GM18868 (cell line): ENCODE measurements around the gene NPHS1.

ENCODE experiments used
- ATAC-seq: cut with Tn5 transposase; IDR thresholded peaks from one replicate; pipeline ENCODE4 v1.9.1; 2021; ENCODE audit warnings: mild to moderate bottlenecking, moderate library complexity; ENCODE audit not compliant: unreplicated experiment

Gene NPHS1

DNA sequence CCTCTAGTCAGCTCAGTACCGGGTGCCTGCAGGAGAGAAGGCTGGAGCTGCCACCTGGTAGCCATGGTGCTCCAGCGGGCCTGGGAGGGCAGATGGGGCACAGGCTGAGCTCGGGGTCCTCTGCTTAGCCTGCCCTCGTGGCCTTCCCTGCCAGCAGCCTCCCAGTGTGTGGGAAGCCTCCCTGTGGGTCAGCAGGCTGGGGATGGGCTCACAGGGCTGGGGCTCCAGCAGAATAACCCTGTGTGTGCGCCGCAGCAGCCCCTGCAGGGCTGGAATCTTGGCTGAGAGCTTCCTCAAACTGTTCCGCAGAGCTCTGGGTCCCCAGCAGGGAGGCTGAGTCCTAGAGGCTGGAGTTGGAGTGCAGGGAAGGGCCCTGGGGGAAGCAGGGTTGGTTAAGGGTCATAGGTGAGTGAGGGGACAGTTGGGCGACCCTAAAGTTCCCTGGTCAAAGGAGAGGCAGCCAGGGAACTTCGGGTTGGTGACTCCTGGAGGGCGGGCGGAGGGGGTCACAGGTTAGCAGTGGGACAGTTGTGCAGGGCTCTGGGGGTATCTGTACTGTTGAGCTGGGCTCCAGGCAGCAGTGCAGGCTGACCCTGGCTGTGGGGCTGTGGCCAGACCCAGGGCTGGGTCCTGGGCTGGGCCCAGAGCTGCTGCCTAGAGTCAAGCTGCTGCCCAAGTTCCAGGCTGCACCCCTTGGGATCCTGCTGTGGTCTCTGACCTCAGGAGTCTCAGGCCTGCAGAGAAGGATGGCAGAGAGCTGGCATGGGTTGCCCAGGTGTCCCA, 62.9 kb downstream of the NPHS1 start:
- no peak for ATAC-seq

DNA sequence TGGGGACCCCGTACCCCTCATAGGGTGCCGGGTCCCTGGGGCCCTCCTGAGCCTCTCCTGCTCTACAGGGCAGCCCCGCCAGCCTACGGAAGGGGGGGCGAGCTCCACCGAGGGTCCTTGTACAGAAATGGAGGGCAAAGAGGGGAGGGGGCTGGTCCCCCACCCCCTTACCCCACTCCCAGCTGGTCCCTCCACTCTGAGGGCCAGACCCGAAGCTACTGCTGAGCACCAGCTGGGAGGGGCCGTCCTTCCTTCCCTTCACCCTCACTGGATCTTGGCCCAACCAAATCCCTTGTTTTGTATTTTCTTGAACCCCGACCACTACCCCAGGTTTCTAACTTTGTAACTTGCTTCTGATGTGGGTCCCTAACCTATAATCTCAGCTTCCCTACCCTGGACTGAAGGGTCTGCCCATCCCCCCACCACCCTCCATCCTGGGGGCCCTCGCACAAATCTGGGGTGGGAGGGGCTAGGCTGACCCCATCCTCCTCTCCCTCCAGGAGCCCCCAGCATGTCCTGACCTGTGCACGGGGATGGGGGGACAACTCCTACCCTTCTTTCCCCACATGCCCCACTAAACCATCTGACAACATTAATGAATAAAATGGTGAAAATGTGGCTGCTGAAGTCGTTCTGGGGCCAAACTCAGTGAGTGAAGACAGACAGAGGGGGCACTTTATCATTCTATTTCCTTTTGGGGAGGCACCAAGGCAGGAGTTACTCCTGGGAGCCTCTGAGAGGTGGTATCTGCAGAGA, 63.9 kb downstream of the NPHS1 start:
- ATAC-seq = no peak

DNA sequence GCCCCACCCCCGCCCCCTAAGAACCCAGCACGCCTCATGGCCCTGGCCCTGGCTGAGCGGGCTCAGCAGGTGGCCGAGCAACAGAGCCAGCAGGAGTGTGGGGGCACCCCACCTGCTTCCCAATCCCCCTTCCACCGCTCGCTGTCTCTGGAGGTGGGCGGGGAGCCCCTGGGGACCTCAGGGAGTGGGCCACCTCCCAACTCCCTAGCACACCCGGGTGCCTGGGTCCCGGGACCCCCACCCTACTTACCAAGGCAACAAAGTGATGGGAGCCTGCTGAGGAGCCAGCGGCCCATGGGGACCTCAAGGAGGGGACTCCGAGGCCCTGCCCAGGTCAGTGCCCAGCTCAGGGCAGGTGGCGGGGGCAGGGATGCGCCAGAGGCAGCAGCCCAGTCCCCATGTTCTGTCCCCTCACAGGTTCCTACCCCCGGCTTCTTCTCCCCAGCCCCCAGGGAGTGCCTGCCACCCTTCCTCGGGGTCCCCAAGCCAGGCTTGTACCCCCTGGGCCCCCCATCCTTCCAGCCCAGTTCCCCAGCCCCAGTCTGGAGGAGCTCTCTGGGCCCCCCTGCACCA, 65.0 kb downstream of the NPHS1 start:
- no peak for ATAC-seq

DNA sequence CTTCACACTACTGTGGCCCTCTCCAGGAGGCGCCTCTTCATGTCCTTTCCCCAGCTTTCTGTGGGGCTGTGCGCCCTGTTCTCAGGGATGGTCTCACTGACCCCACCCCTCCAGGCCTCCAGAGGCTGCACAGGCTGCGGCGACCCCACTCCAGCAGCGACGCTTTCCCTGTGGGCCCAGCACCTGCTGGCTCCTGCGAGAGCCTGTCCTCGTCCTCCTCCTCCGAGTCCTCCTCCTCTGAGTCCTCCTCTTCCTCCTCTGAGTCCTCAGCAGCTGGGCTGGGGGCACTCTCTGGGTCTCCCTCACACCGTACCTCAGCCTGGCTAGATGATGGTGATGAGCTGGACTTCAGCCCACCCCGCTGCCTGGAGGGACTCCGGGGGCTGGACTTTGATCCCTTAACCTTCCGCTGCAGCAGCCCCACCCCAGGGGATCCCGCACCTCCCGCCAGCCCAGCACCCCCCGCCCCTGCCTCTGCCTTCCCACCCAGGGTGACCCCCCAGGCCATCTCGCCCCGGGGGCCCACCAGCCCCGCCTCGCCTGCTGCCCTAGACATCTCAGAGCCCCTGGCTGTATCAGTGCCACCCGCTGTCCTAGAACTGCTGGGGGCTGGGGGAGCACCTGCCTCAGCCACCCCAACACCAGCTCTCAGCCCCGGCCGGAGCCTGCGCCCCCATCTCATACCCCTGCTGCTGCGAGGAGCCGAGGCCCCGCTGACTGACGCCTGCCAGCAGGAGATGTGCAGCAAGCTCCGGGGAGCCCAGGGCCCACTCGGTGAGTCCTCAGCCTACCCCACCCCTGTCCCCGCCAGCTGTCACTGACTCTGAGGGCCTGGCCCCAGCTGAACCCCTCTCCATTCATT, 65.8 kb downstream of the NPHS1 start:
- no peak for ATAC-seq

DNA sequence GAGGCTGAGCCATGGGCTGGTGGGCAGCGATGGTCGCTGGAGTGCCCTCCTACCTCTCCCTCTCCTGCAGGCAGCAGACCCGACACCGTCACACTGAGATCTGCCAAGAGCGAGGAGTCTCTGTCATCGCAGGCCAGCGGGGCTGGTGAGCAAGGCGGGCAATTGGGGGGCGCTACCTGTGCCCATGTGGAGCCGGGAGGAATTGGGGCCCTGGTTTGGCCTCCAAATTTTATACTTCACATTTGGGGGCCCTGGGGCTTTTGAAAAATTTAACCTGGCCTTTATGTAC, 67.0 kb downstream of the NPHS1 start:
- ATAC-seq = no peak

DNA sequence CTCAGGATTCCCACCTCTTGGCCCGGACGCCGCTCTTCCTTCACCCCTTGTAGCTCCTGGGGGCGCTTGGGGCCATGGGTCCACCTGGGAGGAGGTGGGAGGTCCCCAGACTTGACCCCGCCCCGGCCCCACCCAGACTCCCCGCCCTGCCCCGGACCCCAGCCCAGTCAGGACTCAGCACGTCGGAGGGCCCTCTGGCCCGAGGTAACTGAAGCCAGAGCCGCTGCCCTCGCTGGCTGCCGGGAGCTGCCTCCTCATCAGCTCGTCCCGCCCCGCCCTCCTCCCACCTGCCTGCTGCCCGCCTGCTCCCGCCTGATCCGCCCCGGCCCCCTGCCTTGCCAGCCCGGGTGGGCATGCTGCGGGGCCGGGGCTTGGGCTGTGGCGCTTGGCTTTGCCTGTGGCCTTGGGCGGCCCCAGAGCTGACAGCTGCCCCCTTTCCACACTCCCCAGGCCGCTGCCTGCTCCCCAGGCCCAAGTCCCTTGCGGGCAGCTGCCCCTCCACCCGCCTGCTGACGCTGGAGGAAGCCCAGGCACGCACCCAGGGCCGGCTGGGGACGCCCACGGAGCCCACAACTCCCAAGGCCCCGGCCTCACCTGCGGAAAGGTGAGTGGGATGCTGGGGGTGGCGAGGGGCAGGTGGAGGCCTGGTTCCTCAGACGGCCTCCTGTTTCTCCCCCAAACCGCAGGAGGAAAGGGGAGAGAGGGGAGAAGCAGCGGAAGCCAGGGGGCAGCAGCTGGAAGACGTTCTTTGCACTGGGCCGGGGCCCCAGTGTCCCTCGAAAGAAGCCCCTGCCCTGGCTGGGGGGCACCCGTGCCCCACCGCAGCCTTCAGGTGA, 67.6 kb downstream of the NPHS1 start:
- no peak for ATAC-seq

DNA sequence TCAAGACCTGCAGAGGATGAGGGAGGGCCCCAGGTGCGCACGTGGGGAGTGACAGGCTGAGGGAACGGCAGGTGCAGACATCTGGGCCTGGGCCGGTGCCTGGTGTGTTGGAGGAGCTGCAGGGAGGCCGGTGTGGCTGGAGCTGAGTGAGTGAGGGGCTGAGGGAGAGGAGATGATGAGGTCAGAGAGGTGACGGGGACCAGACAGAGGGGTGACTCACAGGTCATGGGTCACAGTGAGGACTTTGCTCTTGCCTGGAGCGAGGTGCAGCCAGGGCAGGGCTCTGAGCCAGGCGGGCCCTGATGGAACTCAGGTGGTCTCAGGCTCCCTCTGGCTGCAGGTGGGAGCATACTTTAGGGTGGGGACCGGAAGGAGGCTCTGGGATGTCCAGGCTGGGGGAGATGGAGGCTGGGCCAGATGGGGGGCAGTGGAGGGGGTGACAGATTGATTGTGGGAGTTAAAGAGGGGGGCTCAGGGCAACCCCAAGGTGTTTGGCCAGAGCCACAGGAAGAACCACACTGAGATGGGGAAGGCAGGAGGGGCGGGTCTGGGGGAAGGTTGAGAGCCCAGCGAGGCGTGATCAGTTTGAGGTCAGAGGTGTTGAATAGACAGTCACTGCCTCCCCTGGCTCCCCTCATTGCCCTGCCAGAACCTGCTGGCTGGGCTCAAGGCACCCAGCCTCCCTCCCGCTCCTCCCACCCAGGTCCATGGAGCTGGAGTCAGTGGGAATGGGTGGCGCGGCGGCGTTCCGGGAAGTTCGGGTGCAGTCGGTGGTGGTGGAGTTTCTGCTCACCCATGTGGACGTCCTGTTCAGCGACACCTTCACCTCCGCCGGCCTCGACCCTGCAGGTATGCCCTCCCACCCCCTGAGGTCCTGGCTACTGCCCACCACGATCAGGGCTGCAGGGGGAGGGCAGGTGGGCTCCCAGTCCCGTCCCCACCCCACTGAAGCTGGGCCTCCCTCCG, 68.6 kb downstream of the NPHS1 start:
- no peak for ATAC-seq

DNA sequence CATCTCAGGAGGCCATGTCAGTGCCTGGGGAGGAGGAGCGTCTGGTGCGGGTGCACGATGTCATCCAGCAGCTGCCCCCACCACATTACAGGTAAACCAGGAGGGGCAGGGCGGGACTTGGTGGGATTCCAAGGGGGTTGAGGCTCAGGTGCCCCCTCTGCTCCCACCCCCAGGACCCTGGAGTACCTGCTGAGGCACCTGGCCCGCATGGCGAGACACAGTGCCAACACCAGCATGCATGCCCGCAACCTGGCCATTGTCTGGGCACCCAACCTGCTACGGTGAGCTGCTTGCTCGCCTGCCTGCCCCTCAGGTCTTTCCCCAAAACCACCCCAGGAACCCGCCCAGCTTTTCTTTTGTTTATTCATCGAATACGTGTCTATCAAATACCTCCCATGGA, 69.7 kb downstream of the NPHS1 start:
- ATAC-seq = no peak

DNA sequence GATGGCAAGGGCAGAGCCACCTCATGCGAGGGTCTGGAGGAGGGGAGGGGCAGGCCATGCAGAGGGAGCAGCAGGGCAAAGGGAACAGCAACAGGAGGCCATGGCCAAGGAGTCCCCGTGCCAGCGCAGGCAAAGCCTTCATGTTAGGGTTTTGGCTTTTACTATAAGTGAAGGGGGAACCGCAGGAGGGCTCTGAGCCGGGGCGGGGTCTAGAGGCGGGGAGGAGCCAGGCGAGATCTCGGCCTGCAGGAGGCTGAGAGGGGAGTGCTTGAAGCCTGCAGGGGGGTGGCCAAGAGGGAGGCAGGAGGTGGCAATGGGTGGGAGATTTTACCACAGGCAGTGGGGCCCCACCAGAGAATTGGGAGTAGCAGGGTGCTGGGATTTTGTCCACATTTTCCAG, 70.7 kb downstream of the NPHS1 start:
- ATAC-seq = no peak

DNA sequence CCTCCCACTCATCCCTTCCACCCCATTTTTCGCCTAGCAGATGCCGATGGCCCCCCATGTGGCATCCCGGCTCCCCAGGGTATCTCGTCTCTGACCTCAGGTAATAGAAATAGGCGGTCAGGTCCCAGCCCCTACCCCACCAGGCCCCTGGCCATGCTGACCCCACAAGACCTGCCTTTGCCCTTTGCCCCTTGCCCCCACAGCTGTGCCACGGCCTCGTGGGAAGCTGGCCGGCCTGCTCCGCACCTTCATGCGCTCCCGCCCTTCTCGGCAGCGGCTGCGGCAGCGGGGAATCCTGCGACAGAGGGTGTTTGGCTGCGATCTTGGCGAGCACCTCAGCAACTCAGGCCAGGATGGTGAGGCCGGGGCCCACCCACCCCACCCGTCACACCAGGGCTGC, 71.6 kb downstream of the NPHS1 start:
- no peak for ATAC-seq

DNA sequence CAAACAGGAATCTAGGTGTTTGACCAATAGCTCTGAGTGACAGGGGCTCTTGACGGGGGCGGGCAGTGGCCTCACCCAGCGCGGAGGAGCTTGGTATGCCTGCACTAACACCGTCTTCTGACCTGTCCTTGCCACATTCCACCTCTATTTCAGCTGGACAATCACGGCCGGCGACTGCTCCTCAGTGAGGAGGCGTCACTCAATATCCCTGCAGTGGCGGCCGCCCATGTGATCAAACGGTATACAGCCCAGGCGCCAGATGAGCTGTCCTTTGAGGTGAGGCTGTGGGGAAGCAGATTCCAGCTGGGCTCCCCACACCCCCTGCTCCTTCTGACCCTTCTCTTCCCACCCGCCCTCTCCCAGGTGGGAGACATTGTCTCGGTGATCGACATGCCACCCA, 72.2 kb downstream of the NPHS1 start:
- ATAC-seq = no peak

DNA sequence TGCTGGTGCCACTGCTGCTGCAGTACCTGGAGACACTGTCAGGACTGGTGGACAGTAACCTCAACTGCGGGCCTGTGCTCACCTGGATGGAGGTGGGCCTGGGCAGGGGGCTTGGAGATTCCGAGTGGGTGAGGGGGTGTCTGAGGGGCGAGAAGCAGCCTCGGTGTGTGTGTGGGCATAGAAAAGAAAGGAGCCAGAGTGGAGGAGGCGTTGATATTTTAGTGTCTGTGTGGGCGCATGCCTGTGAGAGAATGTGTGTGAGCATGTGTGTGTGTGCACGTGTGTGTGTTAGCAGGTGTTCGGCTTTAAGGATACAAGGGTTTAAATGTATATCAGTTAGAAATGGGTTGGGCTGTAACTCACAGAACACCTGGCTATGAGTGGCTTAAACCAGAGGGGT, 73.3 kb downstream of the NPHS1 start:
- ATAC-seq = no peak

DNA sequence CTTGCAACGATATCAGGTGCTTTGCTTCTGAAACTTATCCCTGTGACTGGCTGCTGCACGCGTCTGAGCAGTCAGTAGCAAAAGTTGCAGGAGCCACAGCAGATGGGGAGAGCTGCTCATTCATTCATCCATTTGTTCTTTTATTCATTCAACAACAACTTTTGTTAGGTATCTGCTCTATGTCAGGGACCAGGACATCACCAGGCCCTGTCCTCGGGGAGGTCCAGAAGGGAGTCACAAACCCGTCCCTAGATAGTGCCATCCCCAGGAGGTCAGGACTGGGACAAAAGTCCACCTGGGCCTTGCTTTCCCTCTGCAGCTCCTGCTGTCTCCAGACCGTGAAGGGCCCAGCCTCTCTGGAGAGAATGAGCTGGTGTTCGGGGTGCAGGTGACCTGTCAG, 74.3 kb downstream of the NPHS1 start:
- ATAC-seq = no peak

DNA sequence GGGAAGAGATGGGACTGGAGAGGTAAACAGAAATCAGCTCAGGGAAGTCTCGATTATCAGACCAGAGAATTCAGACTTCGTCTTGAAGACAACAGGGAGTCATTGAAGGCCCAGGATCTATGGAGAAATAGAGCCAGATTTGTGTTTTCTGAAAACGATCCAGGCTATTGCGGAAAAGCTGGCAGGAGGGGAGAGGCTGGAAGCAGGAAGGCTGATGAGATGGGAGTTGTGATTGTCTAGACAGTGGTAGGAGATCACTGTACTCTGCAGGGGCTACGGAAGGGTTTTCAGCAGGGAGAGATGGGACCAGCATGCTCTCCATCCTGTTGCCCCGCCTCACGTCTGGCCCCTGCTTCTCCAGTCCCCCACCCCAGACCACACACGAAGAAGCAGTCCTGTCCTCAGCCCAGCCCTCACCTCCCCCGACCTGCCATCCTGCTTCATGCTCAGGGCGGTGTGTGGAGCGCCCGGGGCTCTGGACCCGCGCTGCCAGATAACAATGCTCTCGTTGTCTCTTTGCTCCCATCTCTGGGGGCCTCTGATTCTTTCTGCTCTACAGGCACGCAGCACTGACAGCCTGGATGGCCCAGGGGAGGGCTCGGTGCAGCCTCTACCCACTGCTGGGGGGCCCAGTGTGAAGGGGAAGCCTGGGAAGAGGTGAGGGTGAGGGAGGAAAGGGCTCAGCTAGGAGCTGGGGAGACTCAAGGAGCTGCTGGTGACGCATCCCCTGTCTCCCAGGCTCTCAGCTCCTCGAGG, 75.0 kb downstream of the NPHS1 start:
- ATAC-seq = no peak

DNA sequence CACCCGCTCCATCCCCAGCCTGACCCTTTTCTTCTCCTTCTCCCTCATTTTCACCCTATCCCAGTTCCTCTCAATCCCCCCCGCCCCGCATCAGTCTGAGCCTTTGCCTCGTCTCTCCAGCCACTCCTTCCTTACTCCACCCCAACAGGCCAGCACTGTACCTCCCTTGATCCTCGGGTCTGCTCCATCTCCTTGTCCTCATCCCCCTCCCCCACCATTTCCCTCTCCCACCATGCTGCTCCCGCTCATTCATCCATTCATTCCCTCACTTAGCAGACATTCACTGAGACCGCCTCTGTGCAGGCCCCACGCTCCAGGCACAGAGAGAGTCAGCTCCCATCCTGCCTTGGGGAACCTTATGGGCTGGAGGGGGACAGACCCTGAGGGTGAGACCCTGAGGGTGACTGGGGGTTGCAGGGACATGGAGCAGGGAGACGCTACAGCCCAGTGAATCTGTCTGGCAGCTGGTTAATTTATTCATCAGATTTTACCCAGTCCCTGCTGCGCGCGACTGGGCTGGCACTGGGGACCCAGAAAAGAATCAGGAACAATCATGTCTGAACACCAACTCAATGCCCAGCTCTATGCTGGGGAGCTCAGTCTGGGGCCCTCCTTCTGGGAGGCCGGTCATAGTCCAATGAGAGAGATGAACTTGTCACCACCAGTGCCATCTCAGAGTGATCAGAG, 76.1 kb downstream of the NPHS1 start:
- ATAC-seq = no peak
